Cardiac fibroblast (primary cell): Measurements from ENCODE around the gene GDI1.

ENCODE experiments used
- DNase-seq, 2 donors: peaks; one replicate each; pipeline versions ENCODE4 v3.0.0 to v3.0.0-alpha.2; 2010; ENCODE audit warnings: low read depth in 2 of 2
- H3K4me3 ChIP-seq, 2 donors: replicated peaks in 1 of 2; 1 replicate in 1 of 2; 2 replicates in 1 of 2; pipeline ENCODE4 v1.5.1; 2011; ENCODE audit warnings: low read depth in 2 of 2, low read length in 2 of 2, mild to moderate bottlenecking in 2 of 2, moderate library complexity in 1 of 2
- CTCF ChIP-seq: IDR thresholded peaks from one replicate; pipeline ENCODE4 v1.5.1; 2011; ENCODE audit warnings: low read depth, mild to moderate bottlenecking, low read length, inconsistent platforms

Gene GDI1

DNA sequence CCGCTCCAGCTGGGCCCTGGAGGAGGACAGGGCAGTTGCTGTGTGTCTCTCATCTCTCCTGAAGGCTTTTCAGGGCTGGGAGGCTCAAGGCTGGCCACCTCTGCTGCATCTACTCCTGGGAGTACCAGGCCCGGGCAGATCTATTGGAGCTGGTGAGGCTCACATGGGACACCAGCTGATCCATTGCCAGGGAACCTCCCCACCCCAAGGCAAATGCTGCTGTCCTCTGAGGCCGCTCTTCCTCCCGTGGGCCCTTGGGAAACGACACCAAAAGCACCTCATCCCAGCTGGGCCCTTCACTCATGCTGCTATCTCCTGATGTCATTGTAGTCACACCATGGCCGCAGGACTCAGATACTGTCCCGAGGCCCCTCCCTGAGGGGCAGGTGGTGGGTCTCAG lies 45.8 kb downstream of the GDI1 start:
- TF ChIP-seq CTCF = no peak
- DNase-seq = no peak
- no peak overlapping the region for H3K4me3 ChIP-seq

DNA sequence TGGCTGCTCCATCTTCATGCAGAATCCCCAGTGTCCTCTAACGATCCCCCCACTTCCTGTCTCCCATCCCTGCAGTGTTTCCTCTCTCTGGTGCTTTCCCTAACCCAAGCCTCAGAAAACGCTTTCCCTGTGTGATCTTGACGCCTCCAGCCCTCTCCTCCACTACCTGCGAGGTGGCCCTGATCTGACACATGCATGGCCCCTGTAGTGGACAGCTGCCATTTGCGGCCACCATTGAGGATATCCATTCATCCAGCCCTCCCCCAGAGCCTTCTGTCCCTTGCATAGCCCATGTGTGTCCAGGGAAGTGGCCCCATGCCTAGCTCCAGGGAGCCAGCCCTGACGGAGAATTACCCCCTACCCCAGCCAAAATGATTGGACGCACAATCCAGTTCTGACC lies 46.4 kb downstream of the GDI1 start:
- no peak for DNase-seq
- no peak for TF ChIP-seq CTCF

GRCh38 chrX:154484255-154485149 lies 47.5 kb downstream of the GDI1 start:
- DNase-seq = peak in 1 of 2 donors; percentile 10

More for the DNA sequence above, 46.4 kb downstream of the GDI1 start:
- no peak overlapping the region for H3K4me3 ChIP-seq

DNA sequence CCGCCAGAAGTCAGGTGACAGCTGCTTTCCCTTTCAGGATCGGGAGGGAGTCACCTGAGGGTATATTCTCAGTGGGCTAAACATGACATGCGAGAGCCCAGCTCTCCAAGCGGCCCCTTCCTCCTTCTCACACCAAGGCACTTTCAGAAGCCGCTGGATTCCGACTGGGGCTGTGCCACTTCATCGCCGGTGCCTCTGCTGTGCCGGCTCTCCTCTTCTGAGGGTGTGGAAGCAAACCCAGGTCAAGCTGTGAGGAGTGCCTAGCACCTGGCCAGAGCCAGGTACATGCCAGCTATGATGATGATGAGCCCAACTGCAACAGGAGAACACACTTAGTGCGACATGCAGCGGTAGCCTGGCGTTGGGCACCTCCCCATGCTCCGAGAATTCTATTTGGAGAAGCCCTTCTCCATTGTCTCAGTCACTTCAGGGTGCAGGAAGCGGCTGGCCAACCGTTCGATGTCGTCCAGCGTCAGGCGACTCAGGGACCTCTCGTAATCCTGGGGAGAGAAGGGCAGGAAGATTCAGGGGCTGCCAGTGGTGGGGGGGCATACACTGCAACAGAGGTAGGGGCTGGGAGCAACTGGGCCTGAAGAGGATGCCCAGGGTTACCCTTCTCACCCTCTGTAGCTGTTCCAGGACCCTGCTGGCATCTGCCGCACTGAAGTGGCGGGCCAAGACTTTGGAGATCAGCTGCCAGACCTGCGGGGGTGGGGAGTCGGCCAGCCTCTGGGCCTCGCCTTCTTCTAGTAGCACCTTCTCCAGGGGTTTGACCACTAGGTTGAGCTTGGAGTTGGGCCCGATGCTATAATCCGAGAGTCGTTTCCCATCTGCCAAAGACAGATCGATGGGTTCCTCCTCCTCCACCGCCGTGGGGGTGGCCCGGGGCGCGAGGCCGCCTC lies 48.4 kb downstream of the GDI1 start:
- no peak for TF ChIP-seq CTCF
- peak overlapping the region; percentile 34 to 64 for H3K4me3 ChIP-seq
- peak in 1 of 2 donors; percentile 5 for DNase-seq

More at GRCh38 chrX:154484255-154485149, 47.5 kb downstream of the GDI1 start:
- no peak for TF ChIP-seq CTCF
- H3K4me3 ChIP-seq = no peak overlapping the region

- peak overlapping the region; percentile 60 to 64 for H3K4me3 ChIP-seq
- peak in 1 of 2 donors; percentile 7 for DNase-seq
- no peak for TF ChIP-seq CTCF
Observed at GRCh38 chrX:154486052-154486395, 49.1 kb downstream of the GDI1 start.

DNA sequence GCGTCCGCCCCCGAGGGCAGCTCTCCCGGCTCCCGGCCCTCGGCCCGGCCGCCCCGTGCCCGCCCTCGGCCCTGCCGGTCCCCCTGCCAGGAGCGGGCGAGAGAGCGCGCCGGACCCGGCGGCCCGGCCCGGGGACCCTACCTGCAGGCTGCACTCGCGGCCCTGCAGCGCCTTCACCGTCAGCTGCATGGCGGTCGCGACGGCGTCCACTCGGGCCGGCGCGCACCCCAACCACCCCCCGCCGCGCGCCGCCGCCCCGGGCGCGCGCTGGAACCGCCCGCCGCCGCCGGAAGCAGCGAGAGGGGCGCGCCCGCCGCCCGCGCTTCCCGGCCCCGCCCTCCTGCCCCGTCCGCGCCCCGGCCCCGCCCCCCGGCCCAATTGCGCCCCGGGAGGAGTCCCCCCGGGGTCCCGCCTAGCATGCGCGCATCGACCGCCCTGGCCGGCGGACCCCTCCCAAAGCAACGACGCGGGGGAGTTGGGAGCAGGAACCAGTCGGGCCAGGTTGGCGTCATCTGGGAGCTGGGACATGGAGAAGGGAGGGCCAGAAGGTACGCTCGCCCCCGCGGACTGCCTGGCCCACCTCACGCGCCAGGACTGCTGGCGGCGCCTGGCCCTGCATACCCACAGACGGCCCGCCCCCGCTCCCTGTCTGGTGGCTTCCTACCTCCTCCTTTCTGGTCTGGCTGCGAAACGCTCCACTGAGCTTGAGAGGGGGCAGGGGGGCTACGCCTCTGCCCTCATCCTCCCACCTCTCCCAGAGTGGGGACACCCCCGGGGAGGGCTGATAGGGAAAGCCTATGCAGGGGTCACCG lies 49.6 kb downstream of the GDI1 start, which contains the start of gene UBL4A:
TSS of gene UBL4A (minus strand) at position 220 of the 812 bp plus-strand sequence. CDS start at position 189, 31 bp downstream.
- DNase-seq = peak; percentile 36 to 67
- H3K4me3 ChIP-seq = peak within 1 kb of the TSS; percentile 60 to 64
- TF ChIP-seq CTCF = no peak
